Activated gamma-delta T cell treated with Interleukin-2 at 50 U/mL for 16 hours (primary cell): ENCODE results near the gene MYCBP2.
"Not testable (repeated sequence)": the region's sequence is repeated elsewhere in the genome, so short reads cannot be mapped to it uniquely, and the experiment has no call there.

ENCODE experiments used
- DNase-seq: peaks from one replicate; pipeline ENCODE4 v3.0.0-alpha.2; 2020

MYCBP2 gene

DNA sequence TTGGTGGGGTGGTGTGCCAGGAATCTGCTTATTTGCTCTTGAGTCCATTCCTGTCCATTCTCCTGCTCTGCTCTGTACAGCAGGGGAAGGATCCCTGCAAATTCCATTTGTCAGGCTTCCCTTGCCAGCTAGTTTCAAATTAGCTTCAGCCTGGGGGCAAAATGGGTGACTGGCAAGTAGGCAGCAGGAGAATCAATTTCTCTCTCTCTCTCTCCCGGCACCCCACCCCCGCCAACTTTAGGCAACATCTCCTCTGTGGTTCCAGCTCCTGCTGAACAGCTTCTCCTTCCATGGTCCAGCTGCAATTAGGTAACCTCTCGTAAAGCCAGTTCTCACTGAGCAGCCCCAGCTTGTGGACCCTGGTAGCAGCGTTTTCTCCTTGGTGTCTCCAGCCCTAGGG, 6.7 kb upstream of the MYCBP2 start:
- no peak for DNase-seq

DNA sequence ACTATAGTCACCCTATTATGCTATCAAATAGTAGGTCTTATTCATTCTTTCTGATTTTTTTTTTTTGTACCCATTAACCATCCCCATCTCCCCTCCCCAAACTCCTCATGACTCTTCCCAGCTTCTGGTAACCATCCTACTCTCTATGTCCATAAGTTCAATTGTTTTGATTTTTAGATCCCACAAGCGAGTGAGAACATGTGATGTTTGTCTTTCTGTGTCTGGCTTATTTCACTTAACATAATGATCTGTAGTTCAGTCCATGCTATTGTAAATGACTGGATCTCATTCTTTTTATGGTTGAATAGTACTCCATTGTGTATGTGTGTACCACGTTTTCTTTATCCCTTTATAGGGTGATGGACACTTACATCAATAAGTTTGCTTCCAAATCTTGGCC, 4.5 kb upstream of the MYCBP2 start:
- no peak for DNase-seq

DNA sequence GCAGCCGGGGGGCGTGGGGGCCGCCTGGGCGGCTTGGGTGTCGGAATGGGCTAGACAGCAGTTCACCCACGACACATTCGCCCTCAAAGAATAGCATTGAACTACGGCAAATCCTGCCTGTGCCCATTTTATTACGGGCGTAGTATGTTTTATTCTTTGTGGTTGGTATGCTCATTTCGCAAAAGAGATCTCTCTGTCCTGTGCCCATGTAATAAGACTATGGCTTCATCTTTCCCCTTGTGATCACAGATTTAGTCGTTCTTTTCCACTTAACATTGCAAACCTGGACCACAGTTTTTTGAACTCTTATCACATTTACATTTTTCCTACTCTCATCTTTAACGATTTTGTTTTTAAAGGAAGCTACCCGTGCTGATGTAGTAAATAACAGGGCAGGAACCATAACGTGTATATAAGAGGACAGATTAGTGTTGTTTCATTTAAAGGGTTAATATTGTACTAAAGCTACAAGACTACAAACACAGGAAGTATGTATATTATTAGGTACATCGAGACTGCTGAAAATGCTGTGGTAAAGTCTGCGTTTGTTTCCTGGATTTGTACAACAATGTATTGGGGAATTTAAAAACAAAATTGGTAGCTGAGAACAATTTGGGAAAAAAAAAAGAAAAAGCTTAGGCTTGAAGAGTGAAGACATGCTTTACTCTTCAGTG, 3.2 kb upstream of the MYCBP2 start:
- no peak for DNase-seq

DNA sequence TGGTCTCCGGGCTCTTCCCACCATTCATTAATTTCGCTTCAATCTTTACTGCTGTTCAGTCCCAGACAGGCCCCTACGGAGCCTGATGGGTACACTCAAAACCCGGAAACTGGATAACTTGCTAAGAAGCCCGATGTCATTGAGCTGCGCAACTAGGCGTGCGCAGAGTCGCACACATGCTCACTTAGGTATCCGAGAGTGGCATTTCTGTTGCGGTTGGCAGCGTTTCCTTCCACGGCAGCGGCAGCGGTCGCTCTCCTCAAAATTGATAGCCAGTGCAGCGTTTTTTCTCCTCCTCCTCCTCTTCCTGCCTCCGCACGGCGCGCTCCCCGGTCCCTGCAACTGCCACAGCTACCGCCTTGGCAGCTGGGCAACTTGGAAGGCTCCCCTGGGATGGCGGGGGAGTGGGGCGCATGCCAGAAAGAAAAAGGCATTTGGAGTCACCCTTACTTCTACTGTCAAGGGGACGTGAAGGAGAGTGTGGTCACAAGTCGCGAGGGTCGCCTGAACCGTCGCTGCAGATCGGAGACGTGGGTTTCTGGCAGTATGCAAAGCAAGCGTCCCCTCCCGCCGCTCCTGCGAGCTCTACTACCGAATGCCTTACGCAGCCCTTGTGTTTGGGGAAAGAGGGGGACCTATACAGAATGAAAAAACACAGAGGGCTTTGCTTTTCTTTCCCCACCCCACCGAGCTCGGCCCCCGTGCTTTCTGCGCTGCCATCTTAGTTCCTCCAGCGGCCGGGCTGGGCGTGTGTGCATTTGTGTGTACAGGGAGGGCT, 2.4 kb upstream of the MYCBP2 start:
- DNase-seq: peak; percentile 84

DNA sequence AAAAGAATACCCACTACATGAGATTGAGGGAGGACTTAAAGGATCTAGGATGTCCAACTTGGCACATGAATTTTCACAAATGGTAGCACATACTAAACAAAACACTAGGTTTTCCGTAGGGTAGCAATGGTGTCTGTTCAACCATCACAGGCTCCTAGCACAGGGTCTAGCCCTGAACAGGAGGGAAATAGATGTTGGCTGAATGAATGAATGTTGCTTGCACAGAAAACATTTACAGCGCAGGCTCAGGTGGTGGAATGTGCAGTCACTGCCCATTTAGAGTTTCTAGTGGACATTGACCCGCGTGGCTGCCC, 1.9 kb upstream of the MYCBP2 start:
- DNase-seq: no peak

DNA sequence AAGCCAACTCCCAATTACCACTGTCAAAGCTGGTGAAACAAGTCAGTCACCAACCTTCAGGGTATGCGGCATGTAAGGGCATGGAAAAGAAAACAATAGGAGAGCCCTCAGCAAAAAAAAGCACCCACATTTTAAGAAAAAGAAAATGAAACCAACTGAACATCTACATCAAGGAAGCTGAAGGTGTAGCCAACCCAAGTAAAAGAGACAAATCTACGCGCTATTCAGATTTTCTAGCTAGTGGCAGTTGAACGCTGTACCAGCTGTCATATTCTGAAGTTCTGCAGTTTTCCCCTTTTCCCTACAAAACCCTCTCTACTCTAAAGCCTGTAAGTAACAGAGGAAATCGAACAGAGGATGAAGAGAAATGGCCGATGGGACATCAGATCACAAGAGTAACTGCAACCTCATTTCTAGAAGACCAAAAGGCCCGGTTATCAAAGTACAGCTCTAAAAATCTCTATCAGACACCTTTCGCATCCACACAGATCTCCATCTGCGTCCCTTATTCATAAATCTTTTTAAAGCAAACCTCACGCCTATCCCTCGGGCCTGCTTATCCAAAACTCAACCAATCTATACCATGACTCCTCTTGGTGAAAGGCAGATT, 1.4 kb downstream of the MYCBP2 start:
- no peak for DNase-seq

DNA sequence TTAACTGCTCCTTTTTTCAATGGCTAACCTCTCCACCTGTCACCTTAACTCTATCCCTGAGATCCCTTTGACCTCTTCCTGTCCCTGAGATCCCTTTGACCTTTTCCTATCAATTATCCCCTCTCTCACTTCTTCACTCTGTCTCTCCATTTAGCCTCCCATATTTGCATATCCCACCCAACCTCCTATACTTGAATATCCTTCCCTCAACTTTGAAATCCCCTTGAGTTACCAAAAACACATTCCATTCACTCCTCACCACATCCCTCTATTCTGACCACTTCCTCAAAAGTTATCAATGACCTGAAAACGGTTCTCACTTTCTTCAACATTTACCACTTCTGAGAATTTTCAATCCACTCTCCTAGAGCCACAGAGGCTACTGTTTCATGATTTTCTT, 3.0 kb downstream of the MYCBP2 start:
- no peak for DNase-seq

DNA sequence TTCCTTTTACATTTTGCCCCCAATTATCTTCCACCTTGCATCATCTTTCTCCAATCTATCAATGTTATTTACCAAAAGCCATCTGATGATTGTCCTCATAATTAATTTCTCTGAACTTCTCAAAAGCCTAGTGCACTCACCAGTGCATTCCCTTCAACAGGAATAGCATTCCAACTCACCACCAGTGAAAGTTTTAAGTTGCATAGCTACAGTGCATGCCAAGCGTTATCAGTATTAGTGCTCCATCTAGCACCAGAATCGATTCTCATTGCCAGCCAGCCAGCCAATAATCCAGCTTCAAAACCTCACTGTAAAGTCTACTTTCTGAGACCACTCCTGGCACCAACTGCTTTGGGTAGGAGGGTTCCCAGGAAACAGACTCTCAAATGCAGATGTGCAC, 7.4 kb downstream of the MYCBP2 start:
- DNase-seq: no peak

DNA sequence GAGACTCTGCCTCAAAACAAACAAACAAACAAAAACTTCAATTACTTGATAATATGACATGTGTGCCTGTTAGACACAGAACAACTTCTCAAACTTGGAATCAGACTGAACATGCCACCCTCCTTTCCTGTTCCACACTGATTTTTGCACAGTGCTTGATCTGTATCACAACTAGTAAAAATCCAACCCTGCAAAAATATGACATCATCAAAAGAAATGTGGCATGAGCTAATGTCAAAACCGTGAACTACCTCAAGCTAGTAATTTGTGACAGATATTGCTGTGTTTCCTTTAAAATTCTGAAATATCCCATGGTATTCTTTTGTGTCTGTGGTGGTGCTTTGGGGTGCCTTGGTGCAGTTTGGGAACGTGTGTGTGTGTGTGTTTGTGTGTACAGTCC, 8.2 kb downstream of the MYCBP2 start:
- no peak for DNase-seq

DNA sequence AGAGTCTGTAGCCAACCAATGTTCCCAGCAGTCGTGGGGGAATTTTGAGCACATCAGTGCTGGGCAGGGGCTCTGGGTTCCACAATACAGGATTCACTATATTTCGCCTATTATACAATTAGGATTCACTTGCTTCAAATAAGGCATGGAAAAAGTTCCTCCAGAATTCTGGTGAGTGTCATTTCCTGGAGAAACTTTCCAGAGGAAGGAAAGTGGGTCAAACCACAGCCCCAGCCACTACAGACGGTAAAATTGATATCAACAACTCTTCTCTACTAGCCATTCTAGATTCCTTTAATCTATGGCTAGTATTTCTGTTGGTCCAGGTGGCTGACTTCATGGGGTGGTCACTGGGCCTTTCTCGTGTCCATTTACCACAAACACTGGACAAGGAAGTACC, 10.5 kb downstream of the MYCBP2 start:
- no peak for DNase-seq

DNA sequence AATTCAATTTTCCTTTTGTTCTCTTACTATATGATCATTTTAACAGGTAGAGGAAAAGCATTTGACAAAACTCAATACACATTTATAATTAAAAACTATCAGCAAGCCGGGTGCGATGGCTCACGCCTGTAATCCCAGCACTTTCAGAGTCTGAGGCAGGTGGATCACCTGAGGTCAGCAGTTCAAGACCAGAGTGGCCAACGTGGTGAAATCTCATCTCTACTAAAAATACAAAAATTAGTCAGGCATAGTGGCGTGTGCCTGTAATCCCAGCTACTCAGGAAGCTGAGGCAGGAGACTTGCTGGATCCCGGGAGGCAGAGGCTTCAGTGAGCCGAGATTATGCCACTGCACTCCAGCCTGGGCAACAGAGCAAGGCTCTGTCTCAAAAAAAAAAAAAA, 11.4 kb downstream of the MYCBP2 start:
- DNase-seq: not testable (repeated sequence)

DNA sequence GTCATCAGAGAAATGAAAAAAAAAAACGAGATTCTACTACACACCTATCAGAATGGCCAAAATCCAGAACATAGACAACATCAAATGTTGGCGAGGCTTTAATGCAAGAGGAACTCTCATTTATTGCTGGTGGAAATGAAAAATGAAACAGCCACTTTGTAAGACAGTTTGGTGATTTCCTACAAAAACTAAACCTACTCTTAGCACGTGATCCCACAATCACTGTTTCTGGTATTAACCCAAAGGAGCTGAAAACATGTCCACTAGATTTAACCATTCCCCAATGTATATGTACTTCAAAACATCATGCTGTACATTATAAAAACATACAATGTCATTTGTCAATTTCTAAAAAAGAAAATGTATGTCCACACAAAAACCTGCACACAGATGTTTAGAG, 13.0 kb downstream of the MYCBP2 start:
- DNase-seq: no peak

DNA sequence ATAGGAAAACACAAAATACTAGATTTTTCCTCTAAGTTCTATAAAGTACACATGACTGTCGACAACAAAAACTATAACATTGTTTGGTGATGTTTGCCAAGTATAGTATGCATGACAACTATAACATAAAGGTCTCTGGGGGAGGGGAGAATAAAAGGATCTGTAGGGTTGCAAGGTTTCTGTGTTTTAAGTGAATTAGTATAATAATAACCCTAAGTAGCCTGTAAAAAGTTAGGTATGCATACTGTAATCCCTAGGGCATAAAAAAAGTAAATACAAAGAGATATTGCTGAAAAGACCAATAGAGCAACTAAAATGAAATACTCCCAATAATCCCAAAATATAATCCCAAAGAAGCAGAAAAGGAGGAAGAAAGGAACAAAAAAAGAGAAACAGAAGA, 14.6 kb downstream of the MYCBP2 start:
- no peak for DNase-seq

DNA sequence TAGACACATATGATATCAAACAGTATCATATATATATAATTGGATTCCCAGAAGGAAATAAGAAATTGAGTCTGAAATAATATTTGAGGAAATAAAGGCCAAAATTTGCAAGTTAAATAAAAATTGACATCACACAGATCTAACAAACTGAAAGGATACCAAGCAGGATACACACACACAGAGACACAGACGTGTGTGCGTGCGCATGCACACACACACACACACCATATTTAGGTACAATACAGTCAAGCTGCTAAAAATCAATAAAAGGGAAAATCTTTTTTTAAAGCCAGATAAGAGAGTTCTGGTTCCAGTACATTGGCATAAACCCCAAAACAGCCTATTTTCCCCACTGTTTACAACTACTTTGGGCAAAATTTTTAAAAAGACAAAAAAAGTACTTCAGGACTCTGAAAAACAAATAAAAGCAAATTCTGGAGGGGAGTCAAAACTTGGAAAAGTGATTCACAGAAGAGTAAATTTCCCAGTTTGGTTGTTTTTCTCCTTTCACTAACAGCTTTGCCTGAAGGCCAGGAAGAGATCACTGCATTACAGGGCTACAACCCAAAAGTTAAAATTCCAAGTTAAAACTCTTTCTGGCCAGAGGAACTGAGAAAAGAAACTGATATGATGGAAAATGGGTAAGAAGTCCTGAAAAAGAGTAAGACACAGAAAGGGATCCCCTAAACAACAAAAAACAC, 16.2 kb downstream of the MYCBP2 start:
- DNase-seq: no peak

DNA sequence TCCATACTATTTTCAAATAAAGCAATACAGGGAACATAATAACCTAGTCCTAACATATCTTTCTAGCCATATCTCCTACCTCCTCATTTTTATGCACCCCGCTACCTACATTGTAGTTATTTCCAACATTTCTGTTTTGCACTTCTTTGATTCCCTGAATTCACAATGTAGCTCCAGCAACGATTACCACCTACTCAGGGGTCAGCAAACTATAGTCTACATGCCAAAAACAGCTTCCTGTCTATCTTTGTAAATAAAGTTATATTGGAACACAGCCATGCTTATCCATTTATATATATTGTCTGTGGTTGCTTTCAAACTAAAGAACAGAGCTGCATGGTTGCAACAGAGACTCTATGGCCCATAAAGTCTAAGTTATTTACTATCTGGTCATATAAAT, 16.7 kb downstream of the MYCBP2 start:
- no peak for DNase-seq

DNA sequence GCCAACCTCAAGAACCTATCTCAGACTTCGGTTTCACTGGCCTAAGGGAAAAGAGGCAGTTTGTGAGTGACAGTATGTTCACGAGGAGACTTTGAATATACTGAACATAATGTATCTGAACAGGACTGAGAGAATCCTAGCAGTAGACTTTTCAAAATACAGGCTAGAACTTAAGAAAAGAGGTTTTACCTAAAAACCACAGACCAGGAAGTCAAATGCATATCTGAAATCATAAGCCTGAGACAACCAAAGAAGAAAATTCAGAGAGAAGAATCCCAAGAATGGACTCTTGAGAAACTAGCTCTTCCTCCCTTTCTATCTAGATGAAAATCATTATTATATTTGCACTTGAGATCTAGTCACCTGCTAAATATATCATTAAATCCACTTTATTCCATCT, 17.6 kb downstream of the MYCBP2 start:
- DNase-seq: no peak

DNA sequence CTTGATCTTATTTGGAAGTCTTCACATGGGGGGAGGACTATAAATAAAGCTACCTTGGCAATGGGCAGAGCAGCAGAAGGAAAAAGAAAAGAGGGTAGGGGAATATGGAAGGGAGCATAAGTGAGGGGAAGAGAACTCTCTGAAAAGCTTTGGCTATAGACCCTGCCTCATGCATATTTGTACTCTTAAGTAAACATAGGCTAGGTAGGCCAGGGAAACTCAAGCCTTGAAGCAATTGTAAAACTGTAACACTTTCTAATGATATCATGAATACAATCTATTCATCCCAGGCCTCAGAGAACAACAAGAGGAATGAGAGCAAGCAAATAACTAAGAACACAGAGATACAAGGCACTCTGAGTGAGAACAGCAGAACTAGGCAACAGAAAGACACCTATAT, 20.4 kb downstream of the MYCBP2 start:
- DNase-seq: no peak

DNA sequence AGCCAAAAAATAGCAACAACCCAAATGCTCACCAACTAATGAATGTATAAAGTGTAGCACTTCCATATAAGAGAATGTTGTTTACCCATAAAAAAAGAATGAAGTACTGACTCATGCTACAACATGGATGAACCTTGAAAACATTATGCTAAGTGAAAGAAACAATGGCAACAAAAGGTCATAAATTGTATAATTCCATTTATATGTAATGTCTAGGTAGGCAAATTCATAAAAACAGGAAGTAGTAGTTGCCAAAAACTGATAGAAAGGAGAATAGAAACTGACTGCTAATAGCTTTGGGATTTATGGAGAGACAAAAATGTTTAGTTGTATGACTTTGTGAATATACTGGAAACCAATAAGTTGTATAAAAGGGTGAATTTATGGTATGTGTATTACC, 21.6 kb downstream of the MYCBP2 start:
- DNase-seq: no peak

DNA sequence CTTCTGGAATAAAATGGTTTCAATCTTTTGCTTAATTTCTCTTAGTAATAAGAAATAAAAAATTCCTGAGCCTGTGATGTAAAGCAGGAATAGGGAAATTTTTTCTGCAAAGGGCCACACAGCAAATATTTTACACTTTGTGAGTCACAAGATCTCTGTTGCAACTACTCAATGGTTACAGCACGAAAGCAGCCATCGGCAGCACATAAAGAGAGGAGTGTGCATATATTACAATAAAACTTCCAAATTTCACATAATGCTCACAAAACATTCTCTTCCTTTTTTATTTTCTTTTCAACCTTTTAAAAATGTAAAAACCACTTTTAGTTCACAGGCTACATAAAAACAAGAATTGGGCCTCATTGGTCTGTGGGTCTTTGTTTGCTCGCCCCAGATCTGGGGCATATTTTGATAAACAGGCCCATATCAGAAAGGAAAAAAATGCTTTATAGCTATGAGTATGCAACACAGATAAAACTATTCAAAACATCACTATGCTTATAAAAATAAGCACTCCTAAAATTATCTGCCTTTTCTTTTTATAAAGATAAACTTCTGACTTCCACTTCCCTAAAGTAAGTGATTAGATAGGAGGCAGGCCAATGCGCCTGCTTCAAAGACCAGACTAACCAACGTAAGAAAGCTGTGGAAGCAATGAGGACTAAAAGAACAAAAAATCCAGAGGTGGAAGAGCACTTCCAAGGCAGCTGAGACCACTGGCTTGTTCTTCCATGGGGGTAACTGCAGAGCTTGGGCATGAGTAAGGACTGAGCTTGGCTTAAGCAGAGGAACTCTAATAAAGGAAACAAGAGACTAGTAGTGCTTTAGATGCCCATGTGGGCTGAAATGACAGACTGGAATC, 26.5 kb downstream of the MYCBP2 start:
- no peak for DNase-seq

DNA sequence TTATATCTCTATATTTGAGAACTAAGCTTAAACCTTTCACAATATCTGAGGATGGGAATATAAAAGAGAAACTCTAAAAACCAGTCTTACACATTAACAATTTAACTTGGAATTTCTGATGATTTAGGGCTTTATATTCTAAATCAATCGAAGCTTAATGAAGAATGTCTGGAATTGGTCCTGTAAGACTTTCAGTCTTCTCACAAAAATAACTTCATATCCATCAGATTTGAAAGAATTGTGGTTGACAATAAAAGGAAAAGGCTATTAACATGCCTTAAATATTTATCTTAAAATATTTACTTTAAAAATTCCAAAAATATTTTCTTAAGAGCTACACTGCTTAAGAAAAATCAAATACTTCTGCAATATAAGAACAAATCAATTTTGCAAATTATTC, 27.3 kb downstream of the MYCBP2 start:
- no peak for DNase-seq

DNA sequence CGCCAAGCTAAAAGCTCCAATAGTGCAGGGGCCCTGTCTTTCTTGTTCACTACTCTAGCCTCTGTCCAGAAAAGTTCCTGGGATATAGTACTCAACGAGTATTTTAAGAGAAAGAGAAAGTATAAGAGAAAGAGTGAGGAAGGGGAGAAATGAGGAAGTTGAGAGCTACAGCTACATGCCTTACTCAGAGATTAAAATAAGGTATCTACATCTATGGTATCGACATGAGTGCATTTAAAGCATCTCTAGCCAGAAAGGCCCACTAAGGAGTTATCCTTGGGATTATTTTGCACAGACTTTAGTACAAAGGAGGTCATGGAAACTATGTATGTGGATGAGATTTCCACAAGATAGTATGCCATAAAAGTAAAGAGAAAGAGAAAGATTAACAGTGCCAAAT, 28.5 kb downstream of the MYCBP2 start:
- DNase-seq: no peak

DNA sequence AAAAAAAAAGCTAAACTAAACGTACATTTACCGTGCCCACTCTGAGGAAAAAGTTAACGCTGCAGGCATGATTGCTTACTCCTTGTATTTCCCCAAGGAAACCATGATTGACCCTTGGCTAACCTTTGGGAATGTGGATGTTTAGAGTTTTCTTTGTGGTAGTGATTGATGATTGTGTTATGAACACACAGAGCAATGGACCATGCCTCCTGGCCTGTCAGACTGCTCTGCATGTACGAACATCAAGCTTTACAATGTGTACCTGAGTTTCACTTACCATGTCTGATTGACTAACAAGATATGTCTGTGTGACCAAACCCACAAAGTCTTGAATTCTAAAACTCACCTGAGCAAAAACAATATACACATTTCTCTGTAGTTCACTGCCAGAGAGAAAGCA, 35.1 kb downstream of the MYCBP2 start:
- no peak for DNase-seq

DNA sequence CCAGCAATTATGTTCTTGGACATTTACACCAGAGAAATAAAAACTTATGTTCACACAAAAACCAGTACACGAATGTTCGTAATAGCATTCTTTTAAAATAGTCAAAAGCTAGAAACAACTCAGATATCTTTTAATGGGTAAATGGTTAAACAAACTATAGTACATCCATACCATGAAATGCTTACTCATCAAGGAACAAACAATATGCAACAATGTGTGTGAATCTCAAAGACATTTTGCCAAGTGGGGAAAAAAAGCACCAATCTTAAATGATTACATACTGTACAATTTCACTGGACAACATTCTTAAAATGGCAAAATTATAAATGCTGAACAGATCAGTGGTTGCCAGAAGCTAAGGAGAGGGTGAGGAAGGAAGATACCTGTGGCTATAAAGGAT, 36.6 kb downstream of the MYCBP2 start:
- no peak for DNase-seq
